B cell (primary cell): ENCODE measurements around the gene SERPINA9.

Source experiments
- CTCF ChIP-seq: fragments of 200-600 bp; IDR thresholded peaks from one replicate; pipeline ENCODE4 v1.8.0; 2022; ENCODE audit warnings: antibody characterized with exemption, mild to moderate bottlenecking
- EZH2 ChIP-seq: IDR thresholded peaks from 2 replicates; pipeline ENCODE4 v1.6.1; 2012; ENCODE audit warnings: borderline replicate concordance, low read depth, mild to moderate bottlenecking, moderate library complexity, low read length; ENCODE audit not compliant: insufficient read depth, poor library complexity, severe bottlenecking

- TF ChIP-seq CTCF (no peak), EZH2 (no peak)
Observed at GRCh38 chr14:94461526-94462218, 14.3 kb downstream of the SERPINA9 start.
